ENCODE results near the gene TDRD15.

DNA sequence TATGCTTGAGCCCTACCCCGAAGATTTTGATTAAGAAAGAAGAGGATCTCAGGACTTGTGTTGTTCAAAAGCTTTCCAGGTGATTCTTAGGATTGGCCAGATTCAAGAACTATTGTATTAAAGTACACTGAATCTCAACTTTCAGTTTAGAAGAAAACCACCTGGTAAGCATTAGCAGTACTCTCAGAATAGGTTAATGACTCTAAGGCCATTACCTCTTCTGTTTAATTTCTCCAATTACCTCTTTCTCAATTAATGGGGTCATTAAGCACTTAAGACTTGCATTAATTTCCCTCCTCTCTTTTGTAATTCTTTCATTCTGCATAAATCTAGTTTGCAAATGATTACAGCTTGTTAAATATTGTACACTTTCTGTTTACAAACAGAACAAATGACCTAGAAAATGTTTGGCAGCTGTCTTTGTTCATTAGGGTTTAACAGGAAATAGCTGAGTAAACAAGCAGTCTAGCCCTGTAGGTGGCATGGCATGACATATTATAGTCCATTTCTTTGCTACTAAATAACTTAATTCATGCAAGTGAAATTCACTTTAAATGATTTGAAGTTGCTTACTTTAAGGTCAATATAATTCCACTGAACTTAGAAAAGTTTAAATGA, 20.4 kb upstream of the TDRD15 start:
- TF ChIP-seq CTCF (optimal IDR thresholded peaks at IDR 0.05 in 1 of 3, IDR thresholded peaks at IDR 0.05 in 1 of 3, conservative IDR thresholded peaks at IDR 0.05 in 1 of 3; ENCODE audit: extremely low read depth in 1 of 3, insufficient read depth in 2 of 3, low read length in 3 of 3) = no peak
- no peak for TF ChIP-seq EZH2 (IDR thresholded peaks at IDR 0.05; ENCODE audit: low read length)

All from keratinocyte (primary cell).